HG03135 (cell line): ENCODE data around the gene VKORC1.

Experiments used
- ATAC-seq: cut with Tn5 transposase; IDR thresholded peaks from one replicate; pipeline ENCODE4 v1.9.1; 2021; ENCODE audit warnings: mild to moderate bottlenecking, moderate library complexity; ENCODE audit not compliant: unreplicated experiment

The VKORC1 gene

GRCh38 chr16:31067342-31067741 is 27.3 kb downstream of the VKORC1 start:
- ATAC-seq, result no peak

GRCh38 chr16:31064882-31065461 is 29.6 kb downstream of the VKORC1 start:
- no peak for ATAC-seq

DNA sequence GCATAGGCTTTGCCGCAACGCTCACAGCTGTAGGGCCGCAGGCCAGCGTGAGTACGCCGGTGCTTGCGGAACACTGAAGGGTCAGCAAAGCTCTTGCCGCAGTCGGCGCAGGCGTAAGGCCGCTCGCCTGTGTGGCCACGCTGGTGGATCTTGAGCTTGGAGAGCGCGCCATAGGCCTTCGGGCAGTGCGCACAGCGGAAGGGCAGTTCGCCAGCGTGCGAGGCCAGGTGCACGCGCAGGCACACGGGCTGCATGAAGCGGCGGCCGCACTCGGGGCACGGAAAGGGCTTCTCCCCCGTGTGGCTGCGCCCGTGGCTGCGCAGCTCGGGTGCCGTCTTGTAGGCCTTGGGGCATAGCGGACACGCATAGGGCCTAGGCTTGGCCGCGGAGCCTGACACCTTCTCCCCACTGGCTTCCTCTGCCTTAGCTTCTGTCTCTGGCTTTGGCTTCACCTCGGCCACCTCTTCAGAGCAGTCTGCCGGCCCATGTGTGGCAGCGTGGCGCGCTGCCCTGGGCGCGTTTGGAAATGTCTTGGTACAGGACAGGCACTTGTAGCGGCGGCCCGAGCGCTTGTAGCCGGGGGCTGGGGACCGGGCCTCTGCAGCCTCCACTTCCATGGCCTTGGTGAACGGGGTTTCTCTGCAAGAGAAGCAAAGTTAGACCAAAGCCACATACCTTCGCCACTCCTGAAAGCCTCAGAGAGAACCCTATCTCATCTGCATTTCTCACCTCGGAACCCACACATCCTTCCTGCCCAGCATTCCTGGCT is 30.6 kb downstream of the VKORC1 start:
- ATAC-seq, result no peak

DNA sequence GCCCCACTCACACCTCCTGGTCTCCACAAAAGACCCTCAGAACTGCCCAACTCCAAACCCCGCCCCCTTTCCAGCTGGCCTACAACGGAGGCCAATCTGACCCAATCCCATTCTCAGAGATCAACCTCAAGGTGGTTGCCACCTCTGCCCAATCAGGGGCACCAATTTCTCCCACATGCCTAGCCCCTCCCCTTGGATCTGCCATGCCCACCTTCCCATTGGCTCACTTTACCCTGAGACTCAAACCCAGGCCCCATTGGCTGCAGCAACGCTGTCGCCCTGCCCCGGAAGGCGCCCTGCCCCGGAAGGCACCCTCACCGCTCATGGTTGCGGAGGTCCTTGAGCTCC is 31.1 kb downstream of the VKORC1 start:
- no peak for ATAC-seq

- no peak for ATAC-seq
Measured at GRCh38 chr16:31061813-31062440, 32.7 kb downstream of the VKORC1 start.

GRCh38 chr16:31061126-31061812 is 33.3 kb downstream of the VKORC1 start:
- no peak for ATAC-seq

- ATAC-seq, result no peak
Measured at GRCh38 chr16:31055613-31056012, 39.0 kb downstream of the VKORC1 start.

- no peak for ATAC-seq
Measured at GRCh38 chr16:31052114-31052513, 42.5 kb downstream of the VKORC1 start.

DNA sequence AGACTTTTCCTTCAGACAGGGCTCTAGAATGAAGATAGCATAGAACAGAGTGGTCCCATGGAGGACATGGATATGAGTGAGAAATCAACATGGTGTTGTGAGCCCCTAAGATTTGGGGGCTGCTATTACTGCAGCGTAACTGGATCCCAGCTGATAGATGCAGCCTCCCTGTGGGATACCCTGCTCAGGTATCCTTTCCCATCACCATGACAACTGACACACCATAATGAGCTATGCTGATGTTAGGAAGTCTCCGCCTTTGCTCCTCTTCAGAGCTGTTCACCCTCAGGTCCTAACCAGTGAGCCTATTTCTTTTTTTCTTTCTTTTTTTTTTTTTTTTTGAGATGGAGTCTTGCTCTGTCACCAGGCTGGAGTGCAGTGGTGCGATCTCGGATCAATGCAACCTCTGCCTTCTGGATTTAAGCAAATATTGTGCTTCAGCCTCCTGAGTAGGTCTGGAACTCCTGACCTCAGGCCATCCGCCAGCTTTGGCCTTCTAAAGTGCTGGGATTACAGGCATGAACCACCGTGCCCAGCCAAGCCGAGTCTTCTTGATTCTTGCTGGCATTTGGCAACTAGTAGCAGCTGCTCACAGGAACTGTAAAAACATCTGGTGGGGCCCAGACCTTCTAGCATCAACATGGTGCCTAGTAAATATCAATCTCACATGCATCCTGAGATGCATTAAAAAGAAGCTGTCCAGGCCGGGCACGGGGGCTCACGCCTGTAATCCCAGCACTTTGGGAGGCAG is 44.1 kb downstream of the VKORC1 start:
- no peak for ATAC-seq

DNA sequence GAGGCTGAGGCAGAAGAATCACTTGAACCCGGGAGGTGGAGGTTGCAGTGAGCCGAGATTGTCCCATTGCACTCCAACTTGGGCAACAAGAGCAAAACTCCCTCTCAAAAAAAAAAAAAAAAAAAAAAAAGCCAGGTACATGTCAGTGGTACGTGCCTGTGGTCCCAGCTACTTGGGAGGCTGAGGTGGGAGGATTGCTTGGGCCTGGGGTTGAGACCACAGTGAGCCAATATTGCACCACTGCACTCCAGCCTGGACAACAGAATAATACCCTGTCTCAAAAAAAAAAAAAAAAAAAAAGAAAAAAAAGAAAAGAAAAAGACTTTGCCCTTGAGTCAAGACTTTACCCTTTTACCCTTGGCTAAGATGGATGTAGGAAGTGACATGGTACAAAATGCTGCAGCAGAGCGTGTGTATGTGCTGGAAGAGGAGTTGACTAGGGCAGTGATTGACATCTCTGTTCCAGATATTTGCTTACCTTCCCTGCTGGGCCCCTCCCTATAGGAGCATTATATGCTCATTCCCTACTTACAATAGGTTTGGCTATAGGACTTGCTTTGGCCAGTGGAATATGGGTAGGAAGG is 50.6 kb downstream of the VKORC1 start:
- no peak for ATAC-seq

DNA sequence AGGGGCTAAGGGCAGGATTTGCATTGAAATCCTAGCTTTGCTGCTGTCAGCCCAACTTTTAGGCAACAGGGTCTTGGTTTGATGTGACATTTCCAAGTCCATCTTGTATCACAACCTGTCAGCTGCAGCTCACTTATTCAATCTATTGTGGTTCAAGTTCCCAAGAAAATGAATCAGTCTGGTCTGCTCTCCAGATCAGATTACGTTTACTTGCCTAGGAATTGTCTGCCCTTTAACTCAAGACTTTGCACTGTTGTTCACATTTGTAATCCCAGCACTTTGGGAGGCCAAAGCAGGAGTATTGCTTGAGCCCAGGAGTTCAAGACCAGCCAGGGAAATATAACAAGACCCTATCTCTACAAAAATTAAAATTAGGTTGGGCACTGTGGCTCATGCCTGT is 51.2 kb downstream of the VKORC1 start:
- ATAC-seq, result no peak

DNA sequence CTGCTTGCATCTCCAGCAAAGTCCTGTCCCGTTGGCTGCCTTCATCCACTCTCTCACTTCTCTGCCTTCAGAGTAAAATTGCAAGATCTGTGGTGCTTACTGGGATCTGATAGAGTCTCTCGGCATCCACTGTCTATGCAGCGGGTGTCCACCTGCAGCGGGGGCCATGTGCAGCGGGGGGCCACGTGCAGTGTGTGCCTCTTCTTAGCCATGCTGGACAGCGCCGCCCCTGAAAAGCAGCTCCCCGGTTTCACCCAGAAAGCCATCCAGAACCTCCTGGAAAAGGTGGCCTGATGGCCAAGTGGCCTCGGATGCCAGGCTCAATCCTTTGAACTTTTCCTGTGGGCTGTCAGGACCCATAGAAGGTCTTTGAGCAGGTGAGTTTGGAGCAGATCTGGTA is 51.7 kb downstream of the VKORC1 start:
- no peak for ATAC-seq
